Ishikawa (cell line): Measurements from ENCODE around the gene AK5.

Source experiments
- CEBPB ChIP-seq: IDR thresholded peaks from 2 replicates; pipeline ENCODE4 v1.6.1; 2012
- CREB1 ChIP-seq: IDR thresholded peaks from 2 replicates; pipeline ENCODE4 v1.6.1; 2012; ENCODE audit warnings: low read depth
- EGR1 ChIP-seq: IDR thresholded peaks from 2 replicates; pipeline ENCODE4 v1.6.1; 2012
- EP300 ChIP-seq: IDR thresholded peaks from 2 replicates; pipeline ENCODE4 v1.6.1; 2012; ENCODE audit warnings: borderline replicate concordance
- FOXM1 ChIP-seq: IDR thresholded peaks from 2 replicates; pipeline ENCODE4 v1.6.1; 2012; ENCODE audit warnings: low read depth, borderline replicate concordance
- MAX ChIP-seq: IDR thresholded peaks from 2 replicates; pipeline ENCODE4 v1.6.1; 2012
- NFIC ChIP-seq: IDR thresholded peaks from 2 replicates; pipeline ENCODE4 v1.6.1; 2012
- RAD21 ChIP-seq: IDR thresholded peaks from 2 replicates; pipeline ENCODE4 v1.6.1; 2012; ENCODE audit warnings: low read depth
- REST ChIP-seq: IDR thresholded peaks from 2 replicates; pipeline ENCODE4 v1.6.1; 2012; ENCODE audit warnings: low read depth, mild to moderate bottlenecking
- TAF1 ChIP-seq: IDR thresholded peaks from 2 replicates; pipeline ENCODE4 v1.6.1; 2012; ENCODE audit warnings: low read depth, mild to moderate bottlenecking
- TCF12 ChIP-seq: IDR thresholded peaks from 2 replicates; pipeline ENCODE4 v1.6.1; 2012; ENCODE audit warnings: low read depth
- TEAD4 ChIP-seq: IDR thresholded peaks from 2 replicates; pipeline ENCODE4 v1.6.1; 2012
- USF1 ChIP-seq: IDR thresholded peaks from 2 replicates; pipeline ENCODE4 v1.6.1; 2012
- YY1 ChIP-seq: IDR thresholded peaks from 2 replicates; pipeline ENCODE4 v1.6.1; 2012; ENCODE audit warnings: low read depth
- ZBTB7A ChIP-seq: IDR thresholded peaks from 2 replicates; pipeline ENCODE4 v1.6.1; 2012; ENCODE audit warnings: low read depth

The AK5 gene

GRCh38 chr1:77303387-77303786, 21.6 kb downstream of the AK5 start:
- TF ChIP-seq TCF12, result no peak
- no peak for TF ChIP-seq CEBPB
- TF ChIP-seq REST, result no peak
- no peak for TF ChIP-seq EGR1
- no peak for TF ChIP-seq TAF1

GRCh38 chr1:77308889-77309621, 27.2 kb downstream of the AK5 start:
- TF ChIP-seq USF1 (no peak), EGR1 (no peak), REST (no peak), EP300 (no peak)

GRCh38 chr1:77310924-77311323, 29.1 kb downstream of the AK5 start:
- TF ChIP-seq ZBTB7A (no peak), CREB1 (no peak), MAX (no peak), RAD21 (no peak), TCF12 (no peak), YY1 (no peak), TAF1 (no peak), EP300 (no peak), REST (no peak), FOXM1 (no peak), NFIC (no peak), EGR1 (no peak), TEAD4 (no peak)

GRCh38 chr1:77313491-77313890, 31.7 kb downstream of the AK5 start:
- TF ChIP-seq RAD21 (peak; percentile 38), TAF1 (no peak), CREB1 (no peak), USF1 (no peak), FOXM1 (no peak)

- no peak for TF ChIP-seq TEAD4
- TF ChIP-seq EP300, result no peak
- TF ChIP-seq USF1, result no peak
- TF ChIP-seq CEBPB, result no peak
- no peak for TF ChIP-seq EGR1
- no peak for TF ChIP-seq YY1
- no peak for TF ChIP-seq CREB1
- TF ChIP-seq TAF1, result no peak
- TF ChIP-seq NFIC, result no peak
- TF ChIP-seq FOXM1, result no peak
- TF ChIP-seq REST, result no peak
- no peak for TF ChIP-seq ZBTB7A
- TF ChIP-seq MAX, result no peak
- no peak for TF ChIP-seq RAD21
- no peak for TF ChIP-seq TCF12
These were observed 34.2 kb downstream of the AK5 start for GRCh38 chr1:77316006-77316405.
